Caki2 (cell line): ENCODE measurements around the gene ARHGAP45. TPM values are rescaled to one million over a fixed set of nuclear protein-coding genes. Genes with fewer than 3 reads are reported as not detected.
"Not testable (repeated sequence)": the region's sequence is repeated elsewhere in the genome, so short reads cannot be mapped to it uniquely, and the experiment has no call there.

ENCODE experiments used
- DNase-seq: peaks from one replicate; pipeline ENCODE4 v3.0.0-alpha.2; 2015; ENCODE audit warnings: low read depth
- in situ Hi-C: cut with HindIII; loops from 2 replicates; pipeline ENCODE4 v1.10.0; 2016; ENCODE audit warnings: low sequenced_read_pairs, low pct_unique_long_range_greater_than_20kb, mixed read lengths
- total RNA-seq: library from RNA; depleted of rRNA; stranded (reverse); fragments of >200 nt; shearing (Covaris generic); gene quantifications from 2 replicates; pipeline ENCODE4 v1.2.3, GENCODE V29; 2014; ENCODE audit warnings: low replicate concordance; rRNA removed

Gene ARHGAP45, protein sequence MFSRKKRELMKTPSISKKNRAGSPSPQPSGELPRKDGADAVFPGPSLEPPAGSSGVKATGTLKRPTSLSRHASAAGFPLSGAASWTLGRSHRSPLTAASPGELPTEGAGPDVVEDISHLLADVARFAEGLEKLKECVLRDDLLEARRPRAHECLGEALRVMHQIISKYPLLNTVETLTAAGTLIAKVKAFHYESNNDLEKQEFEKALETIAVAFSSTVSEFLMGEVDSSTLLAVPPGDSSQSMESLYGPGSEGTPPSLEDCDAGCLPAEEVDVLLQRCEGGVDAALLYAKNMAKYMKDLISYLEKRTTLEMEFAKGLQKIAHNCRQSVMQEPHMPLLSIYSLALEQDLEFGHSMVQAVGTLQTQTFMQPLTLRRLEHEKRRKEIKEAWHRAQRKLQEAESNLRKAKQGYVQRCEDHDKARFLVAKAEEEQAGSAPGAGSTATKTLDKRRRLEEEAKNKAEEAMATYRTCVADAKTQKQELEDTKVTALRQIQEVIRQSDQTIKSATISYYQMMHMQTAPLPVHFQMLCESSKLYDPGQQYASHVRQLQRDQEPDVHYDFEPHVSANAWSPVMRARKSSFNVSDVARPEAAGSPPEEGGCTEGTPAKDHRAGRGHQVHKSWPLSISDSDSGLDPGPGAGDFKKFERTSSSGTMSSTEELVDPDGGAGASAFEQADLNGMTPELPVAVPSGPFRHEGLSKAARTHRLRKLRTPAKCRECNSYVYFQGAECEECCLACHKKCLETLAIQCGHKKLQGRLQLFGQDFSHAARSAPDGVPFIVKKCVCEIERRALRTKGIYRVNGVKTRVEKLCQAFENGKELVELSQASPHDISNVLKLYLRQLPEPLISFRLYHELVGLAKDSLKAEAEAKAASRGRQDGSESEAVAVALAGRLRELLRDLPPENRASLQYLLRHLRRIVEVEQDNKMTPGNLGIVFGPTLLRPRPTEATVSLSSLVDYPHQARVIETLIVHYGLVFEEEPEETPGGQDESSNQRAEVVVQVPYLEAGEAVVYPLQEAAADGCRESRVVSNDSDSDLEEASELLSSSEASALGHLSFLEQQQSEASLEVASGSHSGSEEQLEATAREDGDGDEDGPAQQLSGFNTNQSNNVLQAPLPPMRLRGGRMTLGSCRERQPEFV
- 17.3 and 36.7 TPM in 2 replicates for total RNA-seq

DNA sequence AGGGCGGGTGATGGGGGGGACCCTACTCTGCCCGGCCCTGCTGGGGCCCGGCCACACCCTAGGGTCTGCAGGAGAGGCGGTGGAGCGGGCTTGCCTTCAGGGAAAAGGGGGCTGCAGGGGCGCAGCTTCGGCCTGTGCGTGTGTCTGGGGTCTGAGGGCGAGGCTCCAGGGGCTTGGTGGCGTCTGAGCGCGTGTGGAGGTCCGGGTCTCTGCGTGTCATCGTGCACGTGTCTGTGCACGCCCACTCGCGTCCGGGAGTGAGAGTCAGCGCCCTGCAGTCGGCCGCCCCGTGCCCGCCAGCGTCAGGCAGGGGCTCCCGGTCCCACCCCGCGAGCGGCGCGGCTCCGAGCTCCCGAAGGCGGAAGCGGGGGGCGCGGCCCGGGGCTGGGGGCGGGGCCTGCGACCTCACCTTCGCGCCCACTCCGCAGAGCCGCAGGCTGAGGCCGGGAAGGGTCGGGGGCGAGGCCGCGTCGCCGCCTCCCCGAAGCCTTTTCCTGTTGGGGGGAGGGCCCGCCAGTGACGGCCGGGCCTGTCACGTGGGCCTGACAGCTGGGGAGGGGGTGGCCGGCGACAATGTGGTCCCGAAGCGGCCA lies at the start of gene ARHGAP45:
Gene ARHGAP45, plus strand, starts transcription at position 420 of the 593 bp plus-strand sequence. CDS start 239 bp downstream, outside the sequence.
- in situ Hi-C loops, result no loop called here
- DNase-seq, result no peak

- in situ Hi-C loops, result no loop called here
Measured at GRCh38 chr19:1017906-1018305, 49.1 kb upstream of the ARHGAP45 start.

GRCh38 chr19:1018393-1018792 lies 48.6 kb upstream of the ARHGAP45 start:
- in situ Hi-C loops, result no loop called here
- DNase-seq, result no peak

More at GRCh38 chr19:1017906-1018305, 49.1 kb upstream of the ARHGAP45 start:
- no peak for DNase-seq

GRCh38 chr19:1018932-1019615 lies 47.9 kb upstream of the ARHGAP45 start:
- in situ Hi-C loops, result no loop called here
- DNase-seq, result no peak

DNA sequence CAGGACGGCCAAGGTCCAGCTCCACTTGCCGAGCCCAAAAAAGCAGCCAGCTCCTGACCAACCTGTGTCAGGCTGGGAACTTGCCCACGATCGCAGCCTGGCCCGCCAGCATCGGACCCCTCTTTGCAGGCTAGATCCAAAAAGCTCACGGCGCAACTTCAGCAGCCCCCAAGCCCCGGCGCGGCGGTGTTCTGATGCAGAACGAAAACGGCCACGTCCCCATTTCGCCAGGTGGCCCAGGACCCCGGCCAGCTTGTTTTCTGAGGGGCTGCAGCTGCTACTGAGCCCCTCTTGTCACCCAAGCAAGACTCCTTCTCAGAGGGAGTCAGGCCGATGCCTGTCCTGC lies 47.4 kb upstream of the ARHGAP45 start:
- DNase-seq, result no peak
- in situ Hi-C loops, result no loop called here

DNA sequence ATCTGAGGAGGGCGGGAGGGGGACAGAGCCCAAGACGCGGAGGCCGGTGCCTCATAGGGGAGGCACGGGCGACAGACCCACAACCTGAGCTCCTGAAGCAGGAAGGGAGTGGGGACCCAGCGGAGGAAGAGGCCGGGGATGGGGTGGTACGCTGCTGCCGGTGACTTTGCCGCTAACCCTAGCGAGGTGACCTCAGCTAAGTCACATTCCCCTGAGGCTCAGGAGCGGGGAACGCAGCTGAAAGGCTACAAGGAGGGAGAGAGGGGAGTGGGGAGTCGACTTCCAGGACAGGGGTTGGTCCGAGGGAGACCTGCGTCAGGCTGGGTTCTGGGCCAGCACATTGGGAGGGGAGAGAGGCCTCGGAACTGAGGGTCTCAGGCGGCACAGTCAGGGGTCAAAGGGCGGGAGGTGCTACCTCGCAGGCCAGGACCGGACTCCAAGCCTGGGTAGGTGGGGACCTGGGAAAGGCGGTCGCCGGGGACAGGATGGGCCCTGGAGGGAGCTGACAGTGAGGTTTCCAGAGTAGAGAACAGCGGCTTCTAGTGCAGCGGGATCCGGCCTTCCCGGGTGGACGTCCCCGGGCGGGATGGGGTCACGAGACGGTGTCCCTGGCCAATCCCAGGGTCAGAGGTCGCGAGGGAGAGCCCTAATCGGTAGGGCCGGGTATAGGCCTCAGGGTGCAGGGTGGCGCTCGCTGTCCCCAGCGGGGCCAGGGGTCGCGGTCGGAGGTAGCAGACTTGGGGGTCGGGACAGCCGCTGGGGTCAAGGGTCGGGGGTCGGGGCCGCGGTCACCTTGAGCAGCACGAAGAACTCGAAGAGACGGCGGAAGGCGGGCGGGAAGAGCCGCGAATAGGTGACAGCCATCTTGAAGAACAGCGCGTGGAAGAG lies 46.7 kb upstream of the ARHGAP45 start:
- in situ Hi-C loops, result no loop called here
- DNase-seq, result no peak

GRCh38 chr19:1020868-1021425 lies 46.0 kb upstream of the ARHGAP45 start, which contains the start of gene TMEM259:
Gene TMEM259, minus strand, starts transcription at chr19:1021123. Its CDS starts 127 bp downstream, at chr19:1020996.
- in situ Hi-C loops, result no loop called here
- peak; percentile 93 for DNase-seq

GRCh38 chr19:1023883-1024188 lies 43.1 kb upstream of the ARHGAP45 start:
- in situ Hi-C loops, DNase-seq: not testable (repeated sequence)

DNA sequence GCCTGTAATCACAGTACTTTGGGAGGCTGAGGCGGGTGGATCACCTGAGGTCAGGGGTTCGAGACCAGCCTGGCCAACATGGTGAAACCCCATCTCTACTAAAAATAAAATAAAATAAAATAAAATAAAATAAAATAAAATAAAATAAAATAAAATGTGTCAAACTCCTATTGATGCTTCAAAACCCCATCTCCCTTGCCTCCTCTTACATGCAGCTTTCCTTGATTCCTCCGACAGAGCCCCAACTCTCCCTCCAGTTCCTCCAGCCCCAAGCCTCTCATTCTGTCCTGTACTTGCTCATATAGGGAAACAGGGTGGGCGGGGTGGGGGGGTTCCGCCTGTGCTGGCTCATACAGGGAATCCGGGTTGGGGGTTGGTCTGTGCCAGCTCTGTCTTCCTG lies 41.9 kb upstream of the ARHGAP45 start:
- DNase-seq, in situ Hi-C loops: not testable (repeated sequence)

DNA sequence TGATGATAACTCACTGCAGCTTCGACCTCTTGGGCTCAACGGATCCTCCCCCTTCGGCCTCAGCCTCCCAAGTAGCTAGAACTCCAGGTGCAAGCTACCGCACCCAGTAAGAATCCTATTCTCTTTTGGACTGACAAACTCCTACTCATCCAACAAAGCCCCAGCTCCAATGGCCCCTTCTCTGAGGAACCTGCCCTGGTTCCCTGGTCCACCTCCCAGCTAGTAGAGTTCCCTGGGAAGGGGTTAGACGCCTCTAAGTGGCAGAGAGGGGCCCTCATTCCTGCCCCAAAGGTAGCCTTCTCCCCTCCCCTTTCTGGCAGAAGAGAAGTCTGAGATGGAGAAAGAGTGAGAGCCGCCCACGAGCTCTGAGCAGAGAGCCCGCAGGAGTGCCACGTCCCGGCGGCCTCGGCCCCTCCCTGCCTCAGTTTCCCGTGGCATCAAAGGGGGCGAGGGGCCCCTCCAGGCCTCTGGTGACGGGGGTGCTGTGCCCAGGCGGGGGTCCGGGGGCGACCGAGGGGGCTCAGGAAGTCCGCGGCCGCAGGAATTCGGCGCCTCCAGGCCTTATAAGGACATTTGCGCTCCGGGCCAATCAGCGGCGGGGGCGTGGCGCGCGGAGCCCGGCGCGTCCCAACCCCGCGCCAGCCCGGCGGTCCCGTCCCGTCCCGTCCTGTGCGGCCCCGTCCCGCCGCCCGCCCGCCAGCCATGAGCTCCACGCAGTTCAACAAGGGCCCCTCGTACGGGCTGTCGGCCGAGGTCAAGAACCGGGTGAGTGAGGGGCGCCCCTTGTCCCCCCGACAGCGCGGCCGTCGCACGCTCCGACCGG lies 40.8 kb upstream of the ARHGAP45 start, which contains the start of gene CNN2:
Gene CNN2, plus strand, starts transcription at position 649 of the 823 bp plus-strand sequence. Its CDS starts 54 bp downstream, at position 703.
- in situ Hi-C loops, result no loop called here
- peak; percentile 63 for DNase-seq

DNA sequence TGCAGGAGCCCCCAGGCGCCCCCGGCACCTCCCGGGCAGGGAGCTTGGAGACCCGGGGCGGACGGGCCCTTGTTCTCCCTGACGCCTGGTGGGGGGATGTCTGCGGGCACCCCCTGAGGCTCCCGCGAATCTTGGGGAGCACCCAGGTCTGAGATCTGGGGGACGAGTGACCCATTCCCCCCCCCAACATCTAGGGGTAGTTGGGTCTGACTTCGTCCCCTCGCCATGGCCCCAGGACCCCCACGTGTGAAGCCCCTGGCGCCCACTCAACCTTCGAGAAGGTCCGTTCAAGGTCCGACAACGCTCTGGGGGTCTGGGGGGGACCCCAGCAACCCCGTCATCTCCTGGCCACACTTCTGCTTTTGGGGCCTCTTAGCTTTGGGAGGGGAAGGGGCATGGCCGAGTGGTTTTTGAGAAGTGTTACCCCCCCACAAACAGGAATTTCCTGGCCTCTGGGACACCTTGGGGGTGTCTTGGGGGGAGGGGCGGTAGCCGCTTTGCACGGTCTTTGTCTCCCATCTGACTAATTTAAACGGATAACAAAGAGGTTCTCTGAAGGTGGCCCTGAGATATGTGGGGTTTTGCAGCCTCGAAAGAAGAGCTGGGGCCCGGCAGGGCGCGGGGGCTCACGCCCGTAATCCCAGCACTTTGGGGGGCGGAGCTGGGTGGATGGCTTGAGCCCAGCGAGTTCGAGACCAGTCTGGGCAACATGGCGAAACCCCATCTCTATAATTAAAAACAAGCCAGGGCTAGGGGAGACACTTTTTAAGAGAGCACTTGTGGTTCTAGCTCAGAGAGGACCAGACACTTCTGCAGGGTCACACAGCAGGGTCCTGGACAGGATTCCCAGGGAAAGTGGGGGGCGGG lies 40.0 kb upstream of the ARHGAP45 start:
- in situ Hi-C loops, result no loop called here
- DNase-seq, result no peak

- in situ Hi-C loops, result no loop called here
- DNase-seq, result peak; percentile 20
Measured at GRCh38 chr19:1027650-1028061, 39.3 kb upstream of the ARHGAP45 start.

DNA sequence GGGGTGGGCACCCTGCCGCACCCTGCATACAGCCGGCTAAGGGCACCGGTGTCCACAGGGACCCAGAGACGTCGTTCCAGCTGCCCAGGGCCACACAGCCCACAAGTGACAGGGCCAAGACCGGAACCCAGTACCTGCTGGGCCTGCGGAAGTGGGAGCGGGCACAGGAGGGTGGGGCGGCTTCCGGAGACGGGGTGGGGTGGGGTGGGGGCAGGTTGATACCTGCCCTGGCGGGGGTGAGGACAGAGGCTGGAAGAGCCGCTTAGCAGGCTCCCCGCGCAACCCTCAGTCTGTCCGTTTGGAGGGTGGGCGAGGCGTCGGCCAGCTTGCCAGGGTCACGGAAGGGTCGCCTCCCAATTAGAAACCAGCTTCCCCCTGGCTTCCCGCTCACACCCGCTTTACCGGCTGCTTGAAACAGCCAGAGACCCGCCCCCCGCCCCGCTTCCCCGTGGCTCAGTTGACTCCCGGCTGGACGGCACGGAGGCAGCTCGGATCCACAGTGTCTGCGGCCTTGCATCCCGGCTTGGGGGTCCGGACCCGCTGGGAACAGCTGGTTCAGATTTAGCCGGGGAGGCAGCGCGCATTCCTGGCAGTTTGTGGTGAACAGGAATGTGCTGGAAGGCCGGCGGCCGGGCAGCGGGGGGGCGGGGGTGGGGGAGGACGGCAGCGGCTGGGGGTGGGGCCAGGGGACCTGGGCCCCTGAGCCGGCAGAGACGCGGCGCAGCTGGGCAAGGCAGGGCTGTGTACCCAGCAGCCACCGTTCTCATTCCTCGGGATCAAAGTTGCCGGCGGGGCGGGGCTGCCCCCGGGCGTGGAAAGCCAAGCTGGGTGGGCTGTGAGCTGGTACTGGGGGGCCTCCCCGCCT lies 38.7 kb upstream of the ARHGAP45 start:
- in situ Hi-C loops, result no loop called here
- peak; percentile 57 for DNase-seq

GRCh38 chr19:1032264-1032867 lies 34.6 kb upstream of the ARHGAP45 start:
- DNase-seq, result no peak
- in situ Hi-C loops, result no loop called here
